GM18867 (cell line): ENCODE results near the gene ABCB7.
A peak's percentile ranks its signal among the peaks of the same experiment; 100 is the strongest.
"Not testable (repeated sequence)": the region's sequence is repeated elsewhere in the genome, so short reads cannot be mapped to it uniquely, and the experiment has no call there.

Source experiments
- ATAC-seq: cut with Tn5 transposase; IDR thresholded peaks from one replicate; pipeline ENCODE4 v1.9.1; 2021; ENCODE audit warnings: mild to moderate bottlenecking, moderate library complexity; ENCODE audit not compliant: unreplicated experiment

Gene ABCB7

DNA sequence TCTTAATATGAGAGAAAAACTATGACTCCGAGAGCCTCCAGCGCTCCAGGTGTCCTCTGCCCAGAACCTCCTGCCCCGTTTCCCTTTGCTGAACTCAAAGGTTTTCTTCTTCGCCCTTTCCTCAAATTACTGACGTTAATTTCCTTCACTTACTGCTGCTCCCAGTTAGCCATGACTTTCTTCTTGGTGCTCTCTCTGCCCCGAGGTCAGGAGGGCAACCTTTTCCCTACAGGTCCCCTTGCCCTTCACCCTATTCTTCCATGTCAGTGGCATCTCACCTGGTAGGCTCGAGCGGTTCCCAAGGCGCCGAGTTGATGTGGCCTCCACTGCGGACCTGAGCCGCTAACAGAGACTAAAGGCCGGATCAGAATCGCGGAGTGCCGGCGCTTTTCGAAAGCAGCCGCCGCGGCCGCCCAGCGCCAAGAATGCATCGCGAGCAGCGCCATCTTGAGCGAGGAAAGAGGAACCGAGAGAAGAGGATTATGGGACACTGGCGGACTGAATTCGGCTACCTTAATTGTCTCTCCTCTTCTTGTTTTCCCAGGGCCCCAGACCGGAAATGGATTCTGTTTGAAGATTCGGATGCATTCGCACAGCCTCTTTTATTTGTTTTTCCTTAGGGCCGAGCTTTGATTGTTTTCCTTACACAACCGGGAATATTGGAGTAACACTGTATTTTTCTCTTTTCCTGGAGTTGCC is at the start of gene ABCB7:
TSS of gene ABCB7 (minus strand) at position 457 of the 699 bp plus-strand sequence. CDS start at position 446, 11 bp downstream.
- ATAC-seq, result peak; percentile 95

DNA sequence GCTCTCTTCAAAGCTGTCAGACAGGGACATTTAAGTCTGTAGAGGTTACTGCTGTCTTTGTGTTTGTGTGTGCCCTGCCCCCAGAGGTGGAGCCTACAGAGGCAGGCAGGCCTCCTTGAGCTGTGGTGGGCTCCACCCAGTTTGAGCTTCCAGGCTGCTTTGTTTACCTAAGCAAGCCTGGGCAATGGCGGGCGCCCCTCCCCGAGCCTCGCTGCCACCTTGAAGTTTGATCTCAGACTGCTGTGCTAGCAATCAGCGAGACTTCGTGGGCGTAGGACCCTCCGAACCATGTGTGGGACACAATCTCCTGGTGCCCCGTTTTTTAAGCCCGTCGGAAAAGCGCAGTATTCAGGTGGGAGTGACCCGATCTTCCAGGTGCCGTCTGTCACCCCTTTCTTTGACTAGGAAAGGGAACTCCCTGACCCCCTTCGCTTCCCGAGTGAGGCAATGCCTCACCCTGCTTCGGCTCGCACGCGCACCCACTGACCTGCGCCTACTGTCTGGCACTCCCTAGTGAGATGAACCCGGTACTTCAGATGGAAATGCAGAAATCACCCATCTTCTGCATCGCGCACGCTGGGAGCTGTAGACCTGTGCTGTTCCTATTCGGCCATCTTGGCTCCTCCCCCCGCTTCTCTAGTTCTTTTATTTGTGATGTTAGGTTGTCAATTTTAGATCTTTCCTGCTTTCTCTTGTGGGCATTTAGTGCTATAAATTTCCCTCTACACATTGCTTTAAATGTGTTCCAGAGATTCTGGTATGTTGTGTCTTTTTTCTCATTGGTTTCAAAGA is 32.5 kb upstream of the ABCB7 start:
- not testable (repeated sequence) for ATAC-seq

DNA sequence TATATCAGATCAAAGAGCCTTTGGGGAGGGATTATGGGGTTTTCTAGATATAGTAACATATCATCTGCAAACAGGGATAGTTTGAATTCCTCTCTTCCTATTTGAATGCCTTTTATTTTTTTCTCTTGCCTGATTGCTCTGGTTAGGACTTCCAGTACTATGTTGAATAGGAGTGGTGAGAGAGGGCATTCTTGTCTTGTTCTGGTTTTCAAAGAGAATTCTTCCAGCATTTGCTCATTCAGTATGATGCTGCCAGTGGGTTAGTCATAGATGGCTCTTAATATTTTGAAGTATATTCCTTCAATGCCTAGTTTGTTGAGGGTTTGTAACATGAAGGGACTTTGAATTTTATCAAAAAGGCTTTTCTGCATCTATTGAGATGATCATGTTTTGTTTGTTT is 25.6 kb upstream of the ABCB7 start:
- ATAC-seq, result no peak

DNA sequence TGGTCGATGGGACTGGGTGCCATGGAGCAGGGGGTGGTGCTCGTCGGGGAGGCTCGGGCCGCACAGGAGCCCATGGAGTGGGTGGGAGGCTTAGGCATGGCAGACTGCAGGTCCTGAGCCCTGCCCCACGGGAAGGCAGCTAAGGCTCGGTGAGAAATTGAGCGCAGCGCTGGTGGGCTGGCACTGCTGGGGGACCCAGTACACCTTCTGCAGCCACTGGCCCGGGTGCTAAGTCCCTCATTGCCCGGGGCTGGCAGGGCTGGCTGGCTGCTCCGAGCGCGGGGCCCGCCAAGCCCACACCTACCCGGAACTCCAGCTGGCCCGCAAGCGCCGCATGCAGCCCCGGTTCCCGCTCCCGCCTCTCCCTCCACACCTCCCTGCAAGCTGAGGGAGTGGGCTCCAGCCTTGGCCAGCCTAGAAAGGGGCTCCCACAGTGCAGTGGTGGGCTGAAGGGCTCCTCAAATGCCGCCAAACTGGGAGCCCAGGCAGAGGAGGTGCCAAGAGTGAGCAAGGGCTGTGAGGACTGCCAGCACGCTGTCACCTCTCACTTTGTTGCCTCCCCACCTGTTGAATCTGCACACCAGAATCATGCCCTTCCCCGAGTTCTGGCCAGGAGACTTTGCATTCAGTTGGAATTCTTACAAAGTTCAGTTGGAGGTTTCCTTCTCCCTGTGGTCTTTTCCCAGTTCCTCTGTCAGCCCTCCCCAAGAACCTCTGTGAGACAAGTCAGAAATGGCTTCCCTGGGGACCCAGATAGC is 23.6 kb upstream of the ABCB7 start:
- ATAC-seq, result not testable (repeated sequence)

DNA sequence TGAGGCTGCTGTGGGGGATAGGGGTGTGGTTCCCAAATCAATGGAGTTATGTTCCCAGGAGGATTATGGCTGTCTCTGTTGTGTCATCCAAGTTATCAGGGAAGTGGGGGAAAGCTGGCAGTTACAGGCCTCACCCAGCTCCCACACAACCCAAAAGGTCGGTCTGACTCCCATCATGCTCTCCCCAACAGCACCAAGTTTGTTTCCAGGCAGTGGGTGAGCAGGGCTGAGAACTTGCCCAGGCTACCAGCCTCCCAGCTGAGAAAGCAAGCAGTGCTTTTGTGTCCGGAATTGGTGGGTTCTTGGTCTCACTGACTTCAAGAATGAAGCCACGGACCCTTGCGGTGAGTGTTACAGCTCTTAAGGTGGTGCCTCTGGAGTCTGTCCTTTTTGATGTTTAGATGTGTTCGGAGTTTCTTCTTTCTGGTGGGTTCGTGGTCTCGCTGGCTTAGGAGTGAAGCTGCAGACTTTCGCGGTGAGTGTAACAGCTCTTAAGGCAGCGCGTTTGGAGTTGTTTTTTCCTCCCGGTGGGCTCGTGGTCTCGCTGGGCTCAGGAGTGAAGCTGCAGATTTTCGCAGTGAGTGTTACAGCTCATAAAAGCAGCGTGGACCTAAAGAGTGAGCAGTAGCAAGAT is 16.3 kb upstream of the ABCB7 start:
- not testable (repeated sequence) for ATAC-seq

DNA sequence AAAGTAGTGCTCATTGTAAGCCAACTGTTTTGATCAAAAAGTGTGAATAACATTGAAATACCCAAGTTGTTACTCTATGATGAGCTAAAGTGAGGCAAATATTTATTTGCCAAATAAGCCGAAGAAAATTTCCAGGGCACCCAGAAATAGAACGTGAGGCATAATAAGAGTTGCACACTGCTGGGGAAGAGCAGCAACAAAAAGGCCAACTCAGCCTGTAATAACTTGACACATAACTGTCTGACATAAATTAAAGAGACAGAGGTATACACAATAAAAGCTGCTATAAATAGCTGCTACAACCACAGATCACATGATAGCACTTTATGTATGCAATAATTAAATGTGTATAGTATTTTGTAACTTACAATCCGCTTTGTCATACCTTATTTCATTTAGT is 2.0 kb upstream of the ABCB7 start:
- no peak for ATAC-seq

DNA sequence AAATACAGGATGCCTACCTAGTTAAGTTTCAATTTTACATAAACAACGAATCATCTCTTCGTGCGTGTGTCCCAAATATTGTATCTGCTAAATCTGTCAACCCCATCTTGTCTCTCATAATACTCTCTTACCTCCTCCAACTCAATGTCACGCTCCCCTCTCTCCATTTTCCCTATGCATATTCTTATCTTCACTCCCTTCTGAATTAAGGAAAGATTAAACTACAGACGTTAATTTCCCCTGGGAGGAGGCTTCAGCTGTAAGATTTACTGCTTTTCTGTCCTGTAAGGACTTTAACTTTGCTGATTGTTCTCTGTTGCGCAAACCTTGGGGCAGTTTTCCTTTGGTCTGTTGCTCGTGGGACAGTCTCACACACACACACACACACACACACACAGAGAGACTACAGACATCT is 455 bp upstream of the ABCB7 start:
- ATAC-seq, result no peak

DNA sequence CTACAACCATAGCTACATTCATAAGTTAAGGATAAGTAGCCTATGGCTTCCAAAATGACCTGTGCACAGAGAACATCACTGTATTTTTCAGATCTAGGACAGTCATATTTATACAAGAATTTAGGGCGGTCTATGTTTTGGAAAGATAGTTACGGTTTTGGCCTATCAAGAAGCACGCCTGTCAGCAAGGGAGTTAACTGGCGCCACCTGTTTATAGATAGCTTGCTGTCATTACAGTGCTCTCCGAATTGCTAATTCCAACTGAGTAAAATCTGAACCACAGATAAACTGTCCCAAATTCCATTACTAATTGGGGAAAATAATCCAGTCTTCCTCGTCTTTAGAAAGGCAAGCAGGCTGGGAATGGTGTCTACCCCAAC is 646 bp downstream of the ABCB7 start:
- ATAC-seq, result peak; percentile 43

DNA sequence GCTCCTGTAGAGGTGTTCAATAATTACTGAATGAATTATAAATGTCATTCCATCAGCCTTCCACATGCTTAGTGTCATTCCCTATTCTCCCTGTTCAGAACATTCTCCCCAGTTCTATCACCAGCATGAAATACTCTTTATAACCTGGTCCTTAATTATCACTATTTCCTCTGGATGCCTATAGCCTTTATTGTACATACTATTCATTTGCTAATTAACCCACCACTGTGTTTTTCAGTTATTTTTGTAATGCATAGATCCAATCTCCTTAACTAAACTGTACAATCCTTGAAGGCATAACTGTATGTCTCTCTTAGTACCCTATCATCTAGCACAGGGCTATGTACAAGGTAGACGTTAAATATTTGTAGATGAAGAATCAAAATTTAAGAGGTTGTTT is 1.2 kb downstream of the ABCB7 start:
- ATAC-seq, result no peak

DNA sequence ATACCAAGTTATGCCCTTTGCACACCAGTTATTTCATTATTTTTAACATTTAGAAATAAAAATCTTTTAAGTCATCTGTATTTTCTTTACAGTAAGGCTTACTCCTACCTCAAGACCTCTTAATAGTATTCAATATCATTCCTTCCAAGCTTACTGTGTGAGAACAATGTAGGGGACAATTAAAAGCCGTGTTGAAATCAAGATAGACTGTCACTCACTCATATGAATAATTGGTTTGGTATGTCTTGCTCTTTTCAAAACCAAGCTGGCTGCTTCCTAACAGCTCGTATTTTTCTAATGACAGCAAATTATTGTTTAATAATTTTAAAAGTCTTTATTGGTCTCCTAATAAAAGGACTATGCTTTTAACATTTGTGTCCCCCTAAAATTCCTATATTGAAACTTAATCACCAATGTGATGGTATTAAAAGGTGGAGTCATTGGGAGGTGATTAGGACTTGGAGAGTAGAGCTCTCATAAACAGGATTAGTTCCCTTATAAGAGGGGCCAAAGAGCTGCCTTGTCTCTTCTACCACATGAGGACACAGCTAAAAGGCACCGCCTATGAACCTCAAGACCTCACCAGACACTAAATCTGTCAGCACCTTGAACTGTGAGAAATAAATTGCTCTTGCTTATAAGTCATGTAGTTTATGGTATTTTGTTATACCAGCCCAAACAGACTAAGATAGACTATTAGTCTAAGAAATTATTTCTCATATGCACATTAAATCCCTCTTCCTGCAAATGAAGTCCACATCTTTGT is 4.1 kb downstream of the ABCB7 start:
- ATAC-seq, result no peak

DNA sequence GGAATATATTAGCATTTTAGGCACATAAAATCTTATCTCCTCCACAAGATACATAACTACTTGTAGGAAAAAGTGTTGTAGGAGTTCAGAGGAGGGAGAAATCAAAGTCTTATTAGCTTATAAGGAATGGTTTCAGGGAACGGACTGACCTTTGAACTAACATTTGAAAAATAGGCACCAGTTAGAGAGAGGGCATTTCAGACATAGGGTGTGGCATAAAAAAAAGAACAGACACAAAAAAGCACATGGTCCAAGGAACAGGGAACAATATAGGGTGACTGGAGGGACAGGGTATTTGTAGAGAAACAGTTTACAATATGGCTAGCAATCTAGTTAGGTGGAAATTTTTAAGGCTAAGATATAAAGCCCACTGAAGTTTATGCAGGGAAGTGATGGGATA is 6.4 kb downstream of the ABCB7 start:
- ATAC-seq, result no peak

DNA sequence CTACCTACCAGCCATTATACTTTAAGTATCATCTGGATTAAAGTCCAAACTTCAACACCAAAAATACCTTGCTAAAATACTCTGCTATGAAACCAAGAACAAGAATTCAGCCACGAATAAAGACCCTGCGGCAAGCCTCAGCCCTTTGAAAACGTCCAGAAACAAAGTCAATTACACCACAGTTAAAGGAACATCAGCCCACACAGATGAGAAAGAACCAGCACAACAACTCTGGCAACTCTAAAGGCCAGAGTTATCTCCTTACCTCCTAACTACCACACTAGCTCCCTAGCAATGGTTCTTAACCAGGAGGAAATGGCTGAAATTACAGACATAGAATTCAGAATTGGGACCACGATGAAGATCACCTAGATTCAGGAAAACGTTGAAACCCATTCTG is 23.4 kb downstream of the ABCB7 start:
- no peak for ATAC-seq

DNA sequence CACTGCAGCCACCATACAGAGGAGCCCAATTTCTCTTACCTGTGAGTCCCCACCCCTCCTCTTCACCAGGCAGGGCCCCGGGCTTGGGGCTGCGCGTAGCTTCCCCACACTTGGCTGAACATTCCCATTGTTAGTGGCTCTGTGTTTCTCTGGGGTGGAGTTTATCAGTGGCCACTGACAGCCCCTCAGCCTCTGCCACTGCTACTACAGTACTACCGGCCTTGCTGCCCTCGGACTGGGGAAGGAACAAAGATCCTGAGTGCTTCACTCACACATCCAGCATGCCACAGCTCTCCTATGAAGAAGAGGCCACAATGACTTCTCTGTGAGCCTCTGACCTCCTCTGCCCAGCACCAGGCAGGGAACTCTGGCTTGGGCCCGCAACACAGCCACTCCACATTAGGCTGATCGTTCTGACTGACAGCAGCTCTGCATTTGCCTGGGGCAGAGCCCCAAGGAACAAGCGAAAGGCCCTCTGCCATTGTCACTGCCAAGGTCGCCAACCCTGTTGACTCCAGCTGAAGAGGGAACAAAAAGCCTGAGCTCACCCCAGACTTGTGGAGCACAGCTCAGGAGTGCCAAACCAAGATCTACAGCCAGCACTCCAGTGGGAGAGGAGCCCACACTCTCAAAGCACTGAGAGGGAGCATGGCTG is 24.0 kb downstream of the ABCB7 start:
- no peak for ATAC-seq

DNA sequence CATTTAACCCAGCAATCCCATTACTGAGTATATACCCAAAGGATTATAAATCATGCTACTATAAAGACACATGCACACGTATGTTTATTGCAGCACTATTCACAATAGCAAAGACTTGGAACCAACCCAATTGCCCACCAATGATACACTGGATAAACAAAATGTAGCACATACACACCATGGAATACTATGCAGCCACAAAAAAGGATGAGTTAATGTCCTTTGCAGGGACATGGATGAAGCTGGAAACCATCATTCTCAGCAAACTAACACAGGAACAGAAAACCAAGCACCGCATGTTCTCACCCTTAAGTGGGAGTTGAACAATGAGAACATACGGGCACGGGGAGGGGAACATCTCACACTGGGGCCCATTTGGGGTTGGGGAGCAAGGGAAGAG is 27.0 kb downstream of the ABCB7 start:
- ATAC-seq, result not testable (repeated sequence)

DNA sequence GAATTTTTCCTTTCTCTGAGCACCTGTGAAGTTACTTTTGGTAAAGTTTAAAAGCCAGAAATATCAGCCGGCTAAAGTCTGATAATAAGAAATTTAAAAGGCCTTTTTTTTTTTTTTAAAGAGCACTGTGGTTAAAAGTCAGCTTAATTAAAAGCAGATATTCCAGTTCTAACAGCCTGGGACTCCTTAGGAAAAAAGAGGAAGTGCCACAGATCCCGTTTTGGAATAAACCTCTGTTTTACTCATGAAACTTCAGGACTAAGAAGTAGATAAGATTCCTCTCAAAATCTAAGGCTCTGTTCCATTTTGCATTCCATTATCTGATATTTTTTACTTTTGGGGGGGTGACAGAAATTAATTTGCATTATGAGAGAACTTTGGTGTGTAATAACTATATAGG is 37.8 kb downstream of the ABCB7 start:
- ATAC-seq, result no peak

DNA sequence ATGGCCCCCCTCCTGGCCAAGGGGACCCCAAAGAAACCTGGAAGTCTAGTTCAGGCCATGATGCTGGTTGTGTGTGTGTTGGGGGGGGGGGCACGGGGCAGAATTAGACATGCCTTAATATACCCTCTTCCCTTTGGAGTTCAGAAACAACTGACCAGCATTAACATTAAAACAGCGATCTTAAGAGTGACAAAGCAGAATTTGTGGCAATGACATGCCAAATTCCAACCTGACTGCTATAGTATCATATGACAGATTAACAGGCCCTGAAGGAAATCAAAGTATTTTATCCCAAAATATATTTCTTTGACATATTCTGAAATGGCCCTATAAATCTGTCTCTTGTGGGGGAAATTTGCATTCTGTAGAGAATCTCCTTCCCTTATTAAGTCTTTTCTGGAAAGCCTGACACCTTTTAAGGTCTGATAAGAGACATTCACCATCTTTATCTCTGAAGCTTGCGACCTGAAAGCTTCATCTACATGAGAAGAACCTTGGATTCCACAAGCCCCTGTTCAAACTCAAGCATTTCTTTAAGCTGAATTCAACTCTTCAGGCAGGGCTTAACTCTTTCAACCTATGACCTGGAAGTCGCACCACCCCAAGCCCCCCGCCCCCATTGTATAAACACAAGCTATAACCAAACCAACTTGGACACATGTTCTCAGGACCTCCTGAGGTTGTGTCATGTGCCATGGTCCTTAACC is 40.2 kb downstream of the ABCB7 start:
- ATAC-seq, result no peak

DNA sequence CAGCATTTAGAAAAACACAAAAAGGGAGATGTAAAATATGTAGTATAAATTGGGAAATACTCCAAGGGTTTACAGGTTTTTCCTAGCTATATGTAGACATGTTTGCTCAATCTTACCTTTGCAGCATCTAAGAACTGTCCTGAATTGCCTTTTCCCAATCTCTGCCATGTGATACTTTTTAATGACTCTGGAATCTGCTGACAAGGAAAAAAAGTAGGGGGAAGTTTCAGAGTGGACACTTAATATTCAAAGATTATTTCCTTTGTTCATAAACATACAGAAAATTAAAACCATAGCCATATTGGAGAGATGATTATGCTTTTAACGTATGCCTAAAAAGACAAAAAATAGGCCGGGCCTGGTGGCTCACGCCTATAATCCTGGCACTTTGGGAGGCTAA is 41.4 kb downstream of the ABCB7 start:
- ATAC-seq, result no peak

DNA sequence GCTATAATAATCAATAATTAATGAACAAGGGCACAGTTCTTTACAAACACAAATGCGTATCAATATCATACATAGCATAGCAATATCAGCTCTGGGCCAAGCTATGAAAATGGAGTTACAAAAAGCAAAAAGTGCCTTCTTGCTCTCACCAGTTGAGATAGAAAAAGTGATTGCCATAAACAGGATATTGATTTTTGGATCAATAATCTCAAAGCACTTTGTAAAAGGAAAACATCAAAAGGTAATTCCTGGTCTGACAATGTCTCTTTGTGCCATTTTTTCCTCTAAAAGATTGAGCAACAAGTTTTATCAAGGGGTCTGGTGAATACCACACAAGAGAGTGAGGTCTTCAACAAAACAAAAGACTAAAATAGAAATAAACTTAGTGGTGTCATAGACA is 42.4 kb downstream of the ABCB7 start:
- no peak for ATAC-seq

DNA sequence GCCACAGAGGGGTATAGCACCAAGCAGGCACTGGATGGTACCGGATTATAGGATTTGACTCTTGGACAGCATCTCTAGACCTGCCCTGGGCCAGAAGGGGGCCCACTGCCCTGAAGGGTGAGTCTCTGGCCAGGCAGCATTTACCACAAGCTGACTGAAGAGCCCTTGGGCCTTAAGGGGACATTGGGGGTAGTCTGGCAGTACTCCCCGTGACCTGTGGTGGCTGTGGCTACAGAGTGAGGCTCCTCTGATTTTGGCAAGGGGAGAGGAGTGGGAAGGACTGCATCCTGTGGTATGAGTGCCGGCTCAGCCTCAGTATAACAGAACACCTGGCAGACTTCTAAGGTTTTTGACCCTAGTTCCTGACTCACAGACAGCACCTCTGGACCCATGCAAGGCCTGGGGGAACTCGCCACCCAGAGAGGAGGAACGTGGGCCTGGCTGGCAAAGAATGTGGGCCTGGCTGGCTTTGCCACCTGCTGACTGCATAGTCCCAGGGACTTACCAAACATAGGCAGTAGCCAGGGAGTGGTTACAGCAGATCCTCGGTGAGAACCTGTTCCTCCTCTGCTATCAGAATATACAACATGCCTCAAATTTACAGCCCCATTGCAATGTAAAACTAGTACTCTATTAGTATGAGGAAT is 48.1 kb downstream of the ABCB7 start:
- no peak for ATAC-seq
